Measurements from ENCODE around the gene MOG. TPM values are rescaled to one million over a fixed set of nuclear protein-coding genes. Genes with fewer than 3 reads are reported as not detected.

Gene MOG
- polyA plus RNA-seq, 3 donors from 2014 or later: not detected

DNA sequence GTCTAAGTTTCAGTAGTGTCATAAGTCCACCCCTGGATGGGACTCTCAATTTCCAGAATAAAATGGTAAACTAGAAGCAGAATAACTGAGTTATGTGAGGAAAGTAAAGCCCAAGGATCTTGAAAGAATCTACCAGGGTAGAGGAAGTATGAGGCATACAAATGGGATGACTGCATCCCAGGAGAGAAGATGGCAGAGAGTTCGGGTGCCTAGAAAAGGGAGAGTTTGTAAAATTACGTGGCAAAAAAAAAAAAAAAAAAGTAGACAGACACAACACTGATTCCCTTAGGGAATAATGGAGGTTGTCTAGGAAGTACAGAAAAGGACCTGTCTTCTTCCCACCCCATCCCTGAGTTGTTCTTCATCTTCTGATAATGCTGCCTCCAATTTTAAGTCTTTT lies 27.3 kb upstream of the MOG start:
- peaks cover 35 to 42% of the 10 kb centered on the region in 2 donors for H3K4me1 Mint-ChIP-seq
- H3K27ac Mint-ChIP-seq: no peak overlapping the region
- no peaks in the 10 kb centered on the region for H3K36me3 Mint-ChIP-seq
- no peak for DNase-seq
- H3K27me3 Mint-ChIP-seq (ENCODE audit: low read depth in 3 of 3): peaks cover 9 to 33% (median 21%) of the 10 kb centered on the region in 3 donors
- H3K9me3 Mint-ChIP-seq: peaks cover 0 to 4% (median 0%) of the 10 kb centered on the region in 6 donors
- H3K4me3 Mint-ChIP-seq: peak overlapping the region in 2 of 5 donors; percentile 84 to 92

- Mint-ChIP-seq H3K4me1 (peaks cover 35 to 42% of the 10 kb centered on the region in 2 donors), H3K9me3 (peaks cover 0 to 4% (median 0%) of the 10 kb centered on the region in 6 donors), H3K4me3 (peak overlapping the region in 1 of 5 donors; percentile 91), H3K27me3 (ENCODE audit: low read depth in 3 of 3) (peaks cover 9 to 35% (median 21%) of the 10 kb centered on the region in 3 donors), H3K36me3 (no peaks in the 10 kb centered on the region), H3K27ac (no peak overlapping the region)
- DNase-seq: no peak
These were observed 26.6 kb upstream of the MOG start for GRCh38 chr6:29630315-29630714.

- Mint-ChIP-seq H3K4me3 (peak overlapping the region; percentile 81 to 92 (median 91)), H3K27ac (no peak overlapping the region), H3K9me3 (peaks cover 0 to 4% (median 0%) of the 10 kb centered on the region in 6 donors), H3K36me3 (no peaks in the 10 kb centered on the region), H3K27me3 (ENCODE audit: low read depth in 3 of 3) (peaks cover 9 to 33% (median 19%) of the 10 kb centered on the region in 3 donors), H3K4me1 (peaks cover 35 to 42% of the 10 kb centered on the region in 2 donors)
- no peak for DNase-seq
These were observed 25.6 kb upstream of the MOG start for GRCh38 chr6:29631209-29631810.

DNA sequence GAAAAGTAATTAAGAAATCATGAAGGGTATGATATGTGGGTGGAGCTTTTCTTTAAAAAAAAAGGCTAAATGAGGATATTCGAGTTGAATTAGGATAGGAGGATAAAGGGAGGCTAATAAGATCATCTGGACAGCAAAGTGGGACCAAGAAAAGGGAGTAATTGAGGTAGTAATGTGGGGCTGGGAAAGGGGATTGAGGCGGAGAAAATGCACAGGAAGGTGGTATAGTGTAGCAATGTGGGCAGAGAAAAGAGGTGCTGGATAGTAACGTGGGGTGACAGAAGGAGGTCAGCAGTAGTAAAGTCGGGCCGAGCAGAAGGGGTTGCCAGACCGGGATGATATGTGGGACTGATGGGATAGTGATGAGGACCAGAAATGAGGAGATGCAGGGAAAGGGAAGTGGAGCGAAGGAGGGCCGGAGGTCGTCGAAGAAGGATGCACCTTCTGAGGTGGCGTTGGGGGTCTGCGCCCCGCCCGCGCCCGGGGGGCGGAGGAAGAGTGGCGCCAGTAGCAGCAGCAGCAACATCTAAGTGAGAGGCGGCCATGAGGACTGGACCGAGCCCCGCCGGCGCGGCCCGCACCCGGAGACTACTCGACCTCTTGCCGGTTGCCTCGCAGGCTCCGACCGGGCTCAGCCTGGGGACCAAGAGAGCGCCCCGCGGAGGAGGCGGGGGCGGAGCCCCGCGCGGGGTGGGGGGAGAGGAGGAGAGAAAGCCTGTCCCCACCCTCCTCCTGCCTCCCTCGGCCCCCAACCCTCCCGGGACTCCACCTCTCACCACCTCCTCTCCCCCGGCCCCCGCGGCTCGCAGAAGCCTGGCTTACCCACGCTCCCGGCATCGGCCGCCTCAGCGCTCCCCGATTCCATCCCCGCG lies 24.8 kb upstream of the MOG start:
- peaks cover 9 to 33% (median 17%) of the 10 kb centered on the region in 3 donors for H3K27me3 Mint-ChIP-seq (ENCODE audit: low read depth in 3 of 3)
- peaks cover 0 to under 1% (median 0%) of the 10 kb centered on the region in 6 donors for H3K9me3 Mint-ChIP-seq
- peaks cover 32 to 42% of the 10 kb centered on the region in 2 donors for H3K4me1 Mint-ChIP-seq
- peak overlapping the region in 2 of 6 donors; percentile 2 to 46 for H3K27ac Mint-ChIP-seq
- peak; percentile 26 to 40 (median 26) for DNase-seq
- no peaks in the 10 kb centered on the region for H3K36me3 Mint-ChIP-seq
- peak overlapping the region; percentile 81 to 92 (median 91) for H3K4me3 Mint-ChIP-seq

GRCh38 chr6:29632789-29633533 lies 23.9 kb upstream of the MOG start, which contains the start of gene GABBR1:
TSS of gene GABBR1 (minus strand) at chr6:29633183. CDS start at chr6:29632385, 798 bp downstream.
- H3K4me3 Mint-ChIP-seq: peak within 1 kb of the TSS; percentile 86 to 92 (median 91)
- peaks cover 9 to 33% (median 17%) of the 10 kb centered on the region in 3 donors for H3K27me3 Mint-ChIP-seq (ENCODE audit: low read depth in 3 of 3)
- DNase-seq: peak; percentile 27 to 37 (median 32)
- no peaks in the 10 kb centered on the region for H3K36me3 Mint-ChIP-seq
- peaks cover 31 to 42% of the 10 kb centered on the region in 2 donors for H3K4me1 Mint-ChIP-seq
- peak within 1 kb of the TSS in 3 of 6 donors; percentile 2 to 46 (median 16) for H3K27ac Mint-ChIP-seq
- H3K9me3 Mint-ChIP-seq: no peaks in the 10 kb centered on the region

- H3K36me3 Mint-ChIP-seq: no peaks in the 10 kb centered on the region
- peak overlapping the region in 2 of 6 donors; percentile 8 to 16 for H3K27ac Mint-ChIP-seq
- no peaks in the 10 kb centered on the region for H3K9me3 Mint-ChIP-seq
- no peak for DNase-seq
- H3K4me1 Mint-ChIP-seq: peaks cover 28 to 37% of the 10 kb centered on the region in 2 donors
- H3K4me3 Mint-ChIP-seq: peak overlapping the region; percentile 67 to 86 (median 69)
- H3K27me3 Mint-ChIP-seq (ENCODE audit: low read depth in 3 of 3): peaks cover 12 to 29% (median 20%) of the 10 kb centered on the region in 3 donors
These were observed 23.4 kb upstream of the MOG start for GRCh38 chr6:29633534-29633905.

DNA sequence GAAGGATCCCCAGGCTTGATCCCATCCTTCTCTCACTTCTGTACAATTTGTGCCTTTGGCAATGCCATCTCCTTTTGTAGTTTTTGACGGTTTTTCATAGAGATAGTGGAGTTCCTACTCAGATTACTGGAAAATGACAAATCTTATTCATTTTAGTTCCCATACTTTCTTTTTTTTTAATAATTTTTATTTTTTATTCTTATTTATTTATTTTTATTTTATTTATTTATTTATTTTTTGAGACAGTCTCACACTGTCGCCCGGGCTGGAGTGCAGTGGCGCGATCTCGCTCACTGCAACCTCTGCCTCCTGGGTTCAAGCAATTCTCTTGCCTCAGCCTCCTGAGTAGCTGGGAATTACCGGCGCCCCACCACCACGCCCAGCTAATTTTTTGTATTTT lies 19.6 kb upstream of the MOG start:
- no peak overlapping the region for H3K27ac Mint-ChIP-seq
- no peaks in the 10 kb centered on the region for H3K36me3 Mint-ChIP-seq
- no peak for DNase-seq
- H3K4me1 Mint-ChIP-seq: peaks cover 11 to 13% of the 10 kb centered on the region in 2 donors
- peaks cover 6 to 8% (median 7%) of the 10 kb centered on the region in 3 donors for H3K27me3 Mint-ChIP-seq (ENCODE audit: low read depth in 3 of 3)
- no peak overlapping the region for H3K4me3 Mint-ChIP-seq
- peaks cover 0 to 2% (median 0%) of the 10 kb centered on the region in 6 donors for H3K9me3 Mint-ChIP-seq

- Mint-ChIP-seq H3K36me3 (no peaks in the 10 kb centered on the region), H3K9me3 (peaks cover 0 to 2% (median 0%) of the 10 kb centered on the region in 6 donors), H3K27ac (no peak overlapping the region), H3K4me1 (peaks cover 0 to 4% of the 10 kb centered on the region in 2 donors), H3K4me3 (no peak overlapping the region), H3K27me3 (ENCODE audit: low read depth in 3 of 3) (peaks cover 2 to 9% (median 4%) of the 10 kb centered on the region in 3 donors)
- no peak for DNase-seq
These were observed 15.3 kb upstream of the MOG start for GRCh38 chr6:29641430-29642148.

DNA sequence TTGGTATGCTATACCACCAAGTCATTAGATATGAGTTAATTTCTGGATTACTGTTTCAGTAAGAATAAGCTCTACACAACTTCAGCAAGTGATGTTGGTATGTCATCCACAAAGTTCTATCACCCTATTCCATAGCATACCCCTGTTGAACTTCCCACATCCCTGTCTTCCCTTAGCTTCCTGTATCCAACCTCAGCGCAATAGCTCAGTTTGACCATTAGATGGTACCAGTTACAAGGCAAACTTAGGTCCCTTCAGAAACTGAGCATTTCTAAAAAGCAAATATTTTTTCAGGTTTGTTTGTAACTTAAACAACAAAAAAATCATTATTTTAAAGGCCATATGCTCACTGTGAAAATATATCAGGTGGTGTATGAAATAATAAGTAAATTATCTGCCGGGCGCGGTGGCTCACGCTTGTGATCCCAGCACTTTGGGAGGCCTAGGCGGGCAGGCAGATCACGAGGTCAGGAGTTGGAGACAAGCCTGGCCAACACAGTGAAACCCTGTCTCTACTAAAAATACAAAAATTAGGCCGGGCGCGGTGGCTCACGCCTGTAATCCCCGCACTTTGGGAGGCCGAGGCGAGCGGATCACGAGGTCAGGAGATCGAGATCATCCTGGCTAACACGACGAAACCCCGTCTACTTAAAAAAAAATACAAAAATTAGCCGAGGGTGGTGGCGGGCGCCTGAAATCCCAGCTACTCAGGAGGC lies 8.8 kb upstream of the MOG start:
- peak overlapping the region in 1 of 5 donors; percentile 72 for H3K4me3 Mint-ChIP-seq
- no peak overlapping the region for H3K27ac Mint-ChIP-seq
- H3K9me3 Mint-ChIP-seq: no peaks in the 10 kb centered on the region
- H3K27me3 Mint-ChIP-seq (ENCODE audit: low read depth in 3 of 3): peaks cover 2 to 8% (median 7%) of the 10 kb centered on the region in 3 donors
- no peak for DNase-seq
- no peaks in the 10 kb centered on the region for H3K36me3 Mint-ChIP-seq
- H3K4me1 Mint-ChIP-seq: peaks cover 10 to 12% of the 10 kb centered on the region in 2 donors

GRCh38 chr6:29649701-29650673 lies 6.9 kb upstream of the MOG start:
- Mint-ChIP-seq H3K27ac (peak overlapping the region; percentile 95 to 100 (median 99)), H3K4me3 (peak overlapping the region; percentile 92 to 99 (median 98))

GRCh38 chr6:29651413-29652197 lies 5.3 kb upstream of the MOG start:
- Mint-ChIP-seq H3K27ac (peak overlapping the region in 3 of 6 donors; percentile 55 to 71 (median 58)), H3K9me3 (no peaks in the 10 kb centered on the region), H3K4me1 (peaks cover 10 to 12% of the 10 kb centered on the region in 2 donors), H3K36me3 (no peaks in the 10 kb centered on the region), H3K4me3 (peak overlapping the region in 2 of 5 donors; percentile 21 to 52), H3K27me3 (ENCODE audit: low read depth in 3 of 3) (peaks cover 4 to 7% (median 5%) of the 10 kb centered on the region in 3 donors)
- DNase-seq: peak in 2 of 3 donors; percentile 19 to 34

More at GRCh38 chr6:29649701-29650673, 6.9 kb upstream of the MOG start:
- Mint-ChIP-seq H3K27me3 (ENCODE audit: low read depth in 3 of 3) (peaks cover 4 to 7% (median 7%) of the 10 kb centered on the region in 3 donors), H3K36me3 (no peaks in the 10 kb centered on the region), H3K9me3 (no peaks in the 10 kb centered on the region), H3K4me1 (peaks cover 10 to 12% of the 10 kb centered on the region in 2 donors)
- DNase-seq: peak; percentile 97 to 98 (median 97)
